Parathyroid adenoma (tissue), 2 donors: ENCODE results near the gene RNU6-8.

Source experiments
- H2AFZ ChIP-seq: fragments of 300-600 bp; sonication (generic); one replicate; pipeline ENCODE4 v1.7.0; 2017; ENCODE audit warnings: antibody characterized with exemption, mild to moderate bottlenecking
- H3K27ac ChIP-seq: fragments of 300-600 bp; sonication (generic); one replicate; pipeline ENCODE4 v1.7.0; 2017
- H3K27me3 ChIP-seq: fragments of 300-600 bp; sonication (generic); one replicate; pipeline ENCODE4 v1.7.0; 2017; ENCODE audit warnings: low read length; ENCODE audit not compliant: control insufficient read depth, insufficient read depth
- H3K36me3 ChIP-seq: fragments of 300-600 bp; sonication (generic); one replicate; pipeline ENCODE4 v1.7.0; 2017; ENCODE audit warnings: low read length; ENCODE audit not compliant: control insufficient read depth, insufficient read depth
- H3K4me1 ChIP-seq: fragments of 300-600 bp; sonication (generic); one replicate; pipeline ENCODE4 v1.7.0; 2017; ENCODE audit warnings: control low read depth
- H3K4me2 ChIP-seq: fragments of 300-600 bp; sonication (generic); one replicate; pipeline ENCODE4 v1.7.0; 2017; ENCODE audit warnings: low read length
- H3K4me3 ChIP-seq: fragments of 300-600 bp; sonication (generic); one replicate; pipeline ENCODE4 v1.7.0; 2017; ENCODE audit warnings: low read depth, low read length
- H3K79me2 ChIP-seq: fragments of 300-600 bp; sonication (generic); one replicate; pipeline ENCODE4 v1.7.0; 2017; ENCODE audit warnings: control low read depth
- H3K9ac ChIP-seq: fragments of 300-600 bp; sonication (generic); one replicate; pipeline ENCODE4 v1.7.0; 2017; ENCODE audit warnings: mild to moderate bottlenecking
- H3K9me3 ChIP-seq: fragments of 300-600 bp; sonication (generic); one replicate; pipeline ENCODE4 v1.7.0; 2017; ENCODE audit warnings: low read length; ENCODE audit not compliant: control insufficient read depth
- CTCF ChIP-seq: fragments of 300-600 bp; sonication (generic); IDR thresholded peaks from one replicate; pipeline ENCODE4 v1.7.0; 2017; ENCODE audit warnings: antibody characterized with exemption, mild to moderate bottlenecking
- donor health status: primary hyperparathyroidism.

The RNU6-8 gene

GRCh38 chr14:32197919-32198318, 5.2 kb downstream of the RNU6-8 start:
- no peaks in the 10 kb centered on the region for H3K36me3 ChIP-seq
- H3K9me3 ChIP-seq, result no peaks in the 10 kb centered on the region
- TF ChIP-seq CTCF, result no peak
- no peaks in the 10 kb centered on the region for H3K79me2 ChIP-seq
- H3K4me2 ChIP-seq, result no peak overlapping the region
- no peaks in the 10 kb centered on the region for H3K27me3 ChIP-seq
- H3K9ac ChIP-seq, result no peak overlapping the region
- H3K27ac ChIP-seq, result no peak overlapping the region
- peaks cover 5% of the 10 kb centered on the region for H3K4me1 ChIP-seq
- H3K4me3 ChIP-seq, result no peak overlapping the region
- no peak overlapping the region for H2AFZ ChIP-seq

- no peak overlapping the region for H3K27ac ChIP-seq
- no peak for TF ChIP-seq CTCF
- no peaks in the 10 kb centered on the region for H3K36me3 ChIP-seq
- no peaks in the 10 kb centered on the region for H3K4me1 ChIP-seq
- no peak overlapping the region for H3K4me2 ChIP-seq
- H3K27me3 ChIP-seq, result no peaks in the 10 kb centered on the region
- H3K4me3 ChIP-seq, result no peak overlapping the region
- H3K9ac ChIP-seq, result no peak overlapping the region
- H3K79me2 ChIP-seq, result no peaks in the 10 kb centered on the region
- no peaks in the 10 kb centered on the region for H3K9me3 ChIP-seq
- no peak overlapping the region for H2AFZ ChIP-seq
Measured at GRCh38 chr14:32195636-32196035, 7.4 kb downstream of the RNU6-8 start.

GRCh38 chr14:32193532-32193931, 9.5 kb downstream of the RNU6-8 start:
- H2AFZ ChIP-seq, result no peak overlapping the region
- H3K4me3 ChIP-seq, result no peak overlapping the region
- no peak for TF ChIP-seq CTCF
- no peak overlapping the region for H3K4me2 ChIP-seq
- H3K9me3 ChIP-seq, result no peaks in the 10 kb centered on the region
- H3K9ac ChIP-seq, result no peak overlapping the region
- H3K4me1 ChIP-seq, result no peaks in the 10 kb centered on the region
- H3K27me3 ChIP-seq, result no peaks in the 10 kb centered on the region
- no peak overlapping the region for H3K27ac ChIP-seq
- no peaks in the 10 kb centered on the region for H3K36me3 ChIP-seq
- no peaks in the 10 kb centered on the region for H3K79me2 ChIP-seq

GRCh38 chr14:32192712-32193373, 10.2 kb downstream of the RNU6-8 start:
- H3K27me3 ChIP-seq, result no peaks in the 10 kb centered on the region
- H3K9me3 ChIP-seq, result no peaks in the 10 kb centered on the region
- H3K27ac ChIP-seq, result no peak overlapping the region
- H3K36me3 ChIP-seq, result no peaks in the 10 kb centered on the region
- H3K4me1 ChIP-seq, result no peaks in the 10 kb centered on the region
- H2AFZ ChIP-seq, result no peak overlapping the region
- no peak overlapping the region for H3K4me3 ChIP-seq
- TF ChIP-seq CTCF, result no peak
- no peak overlapping the region for H3K4me2 ChIP-seq
- H3K9ac ChIP-seq, result no peak overlapping the region
- no peaks in the 10 kb centered on the region for H3K79me2 ChIP-seq

- Histone ChIP-seq H3K9me3 (no peaks in the 10 kb centered on the region), H3K36me3 (no peaks in the 10 kb centered on the region), H2AFZ (no peak overlapping the region), H3K4me1 (no peaks in the 10 kb centered on the region), H3K4me2 (no peak overlapping the region), H3K27me3 (no peaks in the 10 kb centered on the region), H3K4me3 (no peak overlapping the region), H3K9ac (no peak overlapping the region), H3K79me2 (no peaks in the 10 kb centered on the region), H3K27ac (no peak overlapping the region)
- TF ChIP-seq CTCF, result no peak
Measured at GRCh38 chr14:32190673-32191072, 12.4 kb downstream of the RNU6-8 start.
